Gastrocnemius medialis (tissue), 4 donors: ENCODE data around the gene MAGEA8.

Experiments
- CTCF ChIP-seq, 5 experiments: fragments of 450-650 bp in 3 of 5; fragments of 200-600 bp in 2 of 5; sonication (generic) in 2 of 5; IDR thresholded peaks in 4 of 5; conservative IDR thresholded peaks in 1 of 5; 1 replicate in 4 of 5; 2 replicates in 1 of 5; pipeline ENCODE4 v1.5.1; 2016 to 2019; ENCODE audit warnings: antibody characterized with exemption in 5 of 5, mild to moderate bottlenecking in 3 of 5, moderate library complexity in 3 of 5
- POLR2A ChIP-seq, 2 donors: fragments of 450-650 bp; IDR thresholded peaks; one replicate each; pipeline ENCODE4 v1.6.1; 2017; ENCODE audit warnings: antibody characterized with exemption in 2 of 2, mild to moderate bottlenecking in 2 of 2, moderate library complexity in 2 of 2

GRCh38 chrX:149908727-149909126 is 27.7 kb downstream of the MAGEA8 start:
- no peak for TF ChIP-seq CTCF (IDR thresholded peaks at IDR 0.05 in 4 of 5, conservative IDR thresholded peaks at IDR 0.05 in 1 of 5)
- TF ChIP-seq POLR2A (IDR thresholded peaks at IDR 0.05): no peak
